NCI-H1417 treated with DMSO at 0.1 percent for 48 hours (cell line): ENCODE results near the gene CFAP300.

Experiments
- DNase-seq: peaks from one replicate; lab custom pipeline; 2025; lab: John Stamatoyannopoulos, UW

The CFAP300 gene

GRCh38 chr11:102047305-102047924 lies at the start of gene CFAP300:
Gene CFAP300, plus strand, starts transcription at chr11:102047437. Its CDS starts 34 bp downstream, at chr11:102047471.
- peak; percentile 81 for DNase-seq

GRCh38 chr11:102001657-102002338 lies 45.4 kb upstream of the CFAP300 start:
- DNase-seq = no peak

- no peak for DNase-seq
Observed at GRCh38 chr11:102004220-102004619, 43.0 kb upstream of the CFAP300 start.

- no peak for DNase-seq
Observed at GRCh38 chr11:102005306-102005705, 41.9 kb upstream of the CFAP300 start.

GRCh38 chr11:102006835-102007566 lies 40.2 kb upstream of the CFAP300 start:
- DNase-seq = no peak

- peak; percentile 57 for DNase-seq
Observed at GRCh38 chr11:102007567-102008437, 39.4 kb upstream of the CFAP300 start.

GRCh38 chr11:102010776-102011494 lies 36.3 kb upstream of the CFAP300 start:
- no peak for DNase-seq

GRCh38 chr11:102012946-102013345 lies 34.3 kb upstream of the CFAP300 start:
- no peak for DNase-seq

- DNase-seq = no peak
Observed at GRCh38 chr11:102014756-102015155, 32.5 kb upstream of the CFAP300 start.

GRCh38 chr11:102017026-102017425 lies 30.2 kb upstream of the CFAP300 start:
- DNase-seq = no peak

GRCh38 chr11:102026217-102026616 lies 21.0 kb upstream of the CFAP300 start:
- DNase-seq = no peak

- no peak for DNase-seq
Observed at GRCh38 chr11:102026959-102027358, 20.3 kb upstream of the CFAP300 start.

- no peak for DNase-seq
Observed at GRCh38 chr11:102036757-102037156, 10.5 kb upstream of the CFAP300 start.

- peak; percentile 18 for DNase-seq
Observed at GRCh38 chr11:102046841-102047240, 396 bp upstream of the CFAP300 start.

- no peak for DNase-seq
Observed at GRCh38 chr11:102050927-102051575, 3.8 kb downstream of the CFAP300 start.

GRCh38 chr11:102061276-102061675 lies 14.0 kb downstream of the CFAP300 start:
- DNase-seq = no peak

- DNase-seq = no peak
Observed at GRCh38 chr11:102062106-102062505, 14.9 kb downstream of the CFAP300 start.

GRCh38 chr11:102064316-102064715 lies 17.1 kb downstream of the CFAP300 start:
- DNase-seq = no peak

- DNase-seq = no peak
Observed at GRCh38 chr11:102070766-102071165, 23.5 kb downstream of the CFAP300 start.

GRCh38 chr11:102071497-102072472 lies 24.5 kb downstream of the CFAP300 start:
- no peak for DNase-seq
